HG03521 (cell line): ENCODE data around the gene ZBTB12.
"Not testable (repeated sequence)": the region's sequence is repeated elsewhere in the genome, so short reads cannot be mapped to it uniquely, and the experiment has no call there.

ENCODE experiments used
- ATAC-seq: cut with Tn5 transposase; IDR thresholded peaks from one replicate; pipeline ENCODE4 v1.9.1; 2021; ENCODE audit warnings: mild to moderate bottlenecking, moderate library complexity; ENCODE audit not compliant: unreplicated experiment

Gene ZBTB12

DNA sequence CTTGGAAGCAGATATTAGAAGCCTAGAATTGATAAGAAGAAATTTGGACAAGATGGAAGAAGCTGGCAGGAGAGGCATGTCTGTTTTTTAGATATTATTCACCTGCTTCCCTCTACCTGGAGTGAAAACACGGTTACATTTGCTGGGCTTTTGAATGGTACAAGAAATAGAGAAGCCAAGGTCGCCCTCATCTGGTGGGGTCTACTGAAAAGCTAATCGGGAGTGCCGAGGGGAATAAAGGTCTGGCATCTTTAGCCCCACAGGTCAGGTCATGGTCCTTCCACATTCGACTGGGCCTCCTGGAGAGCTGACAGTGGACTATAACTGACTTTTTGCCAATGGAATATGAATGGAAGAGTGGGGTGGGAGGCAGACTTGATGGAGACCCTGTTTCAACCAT lies 21.1 kb upstream of the ZBTB12 start:
- no peak for ATAC-seq

DNA sequence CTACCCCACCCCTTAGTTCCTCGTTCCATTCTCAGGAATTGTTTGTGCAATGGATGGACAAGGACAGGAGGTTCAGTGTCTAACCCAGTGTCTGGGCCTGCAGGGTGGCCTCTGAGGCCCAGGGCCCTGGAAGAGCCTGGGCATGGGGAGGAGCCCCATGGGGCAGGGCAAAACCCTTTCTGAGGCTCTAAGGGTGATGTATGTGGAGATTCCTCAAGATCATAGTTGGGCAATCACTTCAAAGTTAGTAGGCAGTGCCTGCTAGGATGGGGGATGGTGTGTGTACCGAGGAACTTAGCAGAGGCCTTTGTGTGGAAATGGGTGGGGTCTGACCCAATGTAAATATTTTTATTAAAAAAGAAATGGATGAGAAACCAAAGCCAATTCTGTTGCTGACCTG lies 18.9 kb upstream of the ZBTB12 start:
- no peak for ATAC-seq

DNA sequence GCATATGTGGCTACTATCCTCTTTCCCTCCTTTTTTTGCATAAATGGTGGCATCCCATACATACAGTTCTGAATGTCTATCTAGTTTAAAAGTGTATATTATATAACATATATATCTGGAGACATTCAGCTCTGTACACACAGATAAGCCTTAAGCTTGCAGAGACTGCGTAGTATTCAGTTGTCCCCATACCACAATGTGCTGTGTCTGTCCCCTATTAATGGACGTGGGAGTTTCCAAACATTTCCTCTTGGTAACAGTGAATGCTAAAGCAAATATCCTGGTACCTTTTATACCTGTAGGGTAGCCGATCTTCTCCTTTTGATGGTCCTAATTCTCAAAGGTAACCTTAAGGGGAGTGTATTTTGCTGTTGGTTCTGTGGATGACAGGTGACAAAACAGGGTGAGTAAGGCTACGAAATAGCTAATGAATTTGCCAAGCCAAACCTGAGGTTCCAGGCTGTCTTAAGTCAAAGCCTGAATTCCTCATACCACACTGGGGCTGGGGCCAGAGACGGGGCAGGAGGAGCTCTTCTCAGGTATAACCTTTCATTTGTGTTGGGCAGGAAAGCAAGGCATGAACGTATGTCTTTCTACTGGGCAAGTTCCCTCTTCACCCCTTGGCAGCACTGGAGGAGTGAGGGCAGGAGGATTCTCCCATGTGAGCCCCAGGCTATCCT lies 17.9 kb upstream of the ZBTB12 start:
- no peak for ATAC-seq

DNA sequence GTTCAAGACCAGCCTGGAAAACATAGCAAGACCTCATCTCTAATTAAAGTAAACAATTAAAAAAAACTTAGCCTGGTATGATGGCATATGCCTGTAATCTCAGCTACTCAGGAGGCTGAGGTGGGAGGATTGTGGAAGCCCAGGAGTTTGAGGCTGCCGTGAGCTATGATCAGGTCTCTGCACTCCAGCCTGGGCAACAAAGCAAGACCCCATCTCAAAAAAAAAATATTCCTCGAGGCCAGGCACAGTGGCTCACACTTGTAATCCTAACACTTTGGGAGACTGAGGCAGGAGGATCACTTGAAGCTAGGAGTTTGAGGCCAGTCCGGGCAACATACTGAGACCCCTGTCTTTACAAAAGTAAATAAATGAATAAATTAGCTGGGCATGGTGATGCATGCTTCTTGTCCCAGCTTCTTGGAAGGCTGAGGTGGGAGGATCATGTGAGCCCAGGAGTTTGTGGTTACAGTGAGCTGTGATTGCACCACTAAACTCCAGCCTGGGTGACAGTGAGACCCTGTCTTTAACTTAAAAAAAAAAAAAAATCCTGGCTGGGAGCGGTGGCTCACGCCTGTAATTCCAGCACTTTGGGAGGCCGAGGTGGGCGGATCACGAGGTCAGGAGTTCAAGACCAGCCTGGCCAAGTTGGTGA lies 16.3 kb upstream of the ZBTB12 start:
- no peak for ATAC-seq

DNA sequence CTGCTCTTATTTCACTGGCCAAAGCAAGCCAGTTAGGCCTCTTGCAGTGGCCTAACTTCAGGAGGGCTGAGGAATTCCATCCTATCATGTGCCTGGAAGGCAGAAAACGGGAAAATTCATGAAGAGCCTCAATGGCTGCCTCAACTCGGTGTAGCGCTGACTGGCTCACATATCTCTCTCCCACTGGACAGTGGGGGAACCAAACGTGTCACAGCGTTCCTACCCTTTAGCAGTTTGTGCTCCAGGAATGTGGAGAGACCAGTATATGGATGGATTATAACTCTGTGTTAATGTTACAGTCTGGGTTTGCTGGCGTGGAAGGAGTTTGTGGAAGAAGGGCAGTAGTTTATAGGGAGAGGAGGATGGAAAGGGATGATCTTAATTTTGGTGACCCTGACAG lies 13.9 kb upstream of the ZBTB12 start:
- ATAC-seq = no peak

DNA sequence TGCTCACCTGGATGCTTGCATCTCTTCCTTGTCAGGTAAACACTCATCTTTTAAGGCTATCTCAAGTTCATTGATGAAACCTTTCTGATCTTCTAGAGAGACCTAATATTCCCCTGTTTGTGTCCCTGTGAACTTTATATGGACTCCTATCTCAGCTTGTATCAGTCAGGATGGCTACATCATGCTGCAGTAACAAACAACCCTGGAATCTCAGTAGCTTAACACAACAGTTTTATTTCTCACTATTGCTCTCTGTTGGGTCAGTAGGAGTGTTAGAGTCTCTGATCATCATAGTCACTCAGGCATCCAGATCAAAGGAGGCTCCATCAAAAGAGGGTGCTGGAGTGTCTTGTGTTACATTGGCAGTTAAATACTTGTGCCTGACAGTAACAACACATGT lies 13.5 kb upstream of the ZBTB12 start:
- no peak for ATAC-seq

DNA sequence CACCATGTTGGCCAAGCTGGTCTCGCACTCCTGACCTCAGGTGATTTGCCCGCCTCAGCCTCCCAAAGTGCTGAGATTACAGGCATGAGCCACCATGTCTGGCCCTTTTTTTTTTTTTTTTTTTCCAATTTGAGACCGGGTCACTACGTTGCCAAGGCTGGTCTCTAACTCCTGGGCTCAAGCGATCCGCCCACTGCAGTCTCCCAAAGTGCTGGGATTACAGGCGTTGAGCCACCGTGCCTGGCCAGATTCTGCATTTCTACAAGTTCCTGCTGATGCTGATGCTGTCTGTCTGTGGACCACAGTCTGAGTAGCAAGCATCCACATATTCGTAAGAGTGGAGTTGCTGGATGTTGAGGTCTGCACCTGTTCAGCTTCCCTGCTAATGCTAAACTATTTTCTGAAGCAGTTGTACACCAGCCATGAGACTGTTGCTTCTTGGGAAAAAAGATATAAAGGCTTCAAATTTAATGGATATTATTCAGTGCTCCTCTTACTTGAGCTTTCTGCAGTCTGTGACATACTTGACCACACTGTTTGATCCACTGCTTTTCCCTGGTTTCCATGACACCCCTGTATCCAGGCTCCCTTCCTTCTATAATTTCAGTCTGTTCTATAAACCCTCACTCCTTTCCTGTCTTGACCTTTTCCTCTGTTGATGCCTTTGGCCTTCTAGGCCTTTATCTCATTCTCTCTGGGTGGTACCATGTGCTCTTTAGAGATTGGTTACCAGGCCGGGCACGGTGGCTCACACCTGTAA lies 10.1 kb upstream of the ZBTB12 start:
- ATAC-seq = no peak

DNA sequence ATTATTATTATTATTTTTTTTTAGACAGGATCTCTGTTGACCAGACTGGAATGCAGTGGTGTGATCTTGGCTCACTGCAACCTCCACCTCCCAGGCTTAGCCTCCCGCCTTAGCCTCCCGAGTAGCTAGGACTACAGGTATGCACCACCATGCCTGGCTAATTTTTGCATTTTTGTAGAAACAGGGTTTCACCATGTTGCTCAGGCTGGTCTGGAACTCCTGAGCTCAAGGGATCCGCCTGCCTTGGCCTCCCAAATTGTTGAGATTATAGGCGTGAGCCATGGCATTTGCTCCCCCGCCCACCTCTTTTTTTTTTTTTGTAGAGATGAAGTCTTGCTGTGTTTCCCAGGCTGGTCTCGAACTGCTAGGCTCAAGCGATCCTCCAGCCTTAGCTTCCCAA lies 7.4 kb upstream of the ZBTB12 start:
- ATAC-seq = not testable (repeated sequence)

DNA sequence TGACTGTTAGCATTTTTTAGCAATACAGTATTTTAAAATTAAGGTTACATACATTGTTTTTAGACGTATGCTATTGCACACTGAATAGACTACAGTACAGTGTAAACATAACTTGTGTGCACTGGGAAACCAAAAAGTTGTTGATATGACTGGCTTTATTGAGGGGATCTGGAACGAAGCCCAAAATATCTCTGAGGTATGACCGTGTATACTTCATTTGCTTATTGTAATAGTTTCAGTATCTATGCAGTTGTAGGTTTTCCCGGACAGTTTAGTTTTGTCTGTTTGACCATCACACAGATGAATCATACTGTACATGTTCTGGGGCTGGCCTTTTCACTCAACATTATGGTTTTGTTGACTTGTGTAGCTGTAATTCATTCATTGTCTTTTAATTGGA lies 6.9 kb upstream of the ZBTB12 start:
- peak; percentile 80 for ATAC-seq

DNA sequence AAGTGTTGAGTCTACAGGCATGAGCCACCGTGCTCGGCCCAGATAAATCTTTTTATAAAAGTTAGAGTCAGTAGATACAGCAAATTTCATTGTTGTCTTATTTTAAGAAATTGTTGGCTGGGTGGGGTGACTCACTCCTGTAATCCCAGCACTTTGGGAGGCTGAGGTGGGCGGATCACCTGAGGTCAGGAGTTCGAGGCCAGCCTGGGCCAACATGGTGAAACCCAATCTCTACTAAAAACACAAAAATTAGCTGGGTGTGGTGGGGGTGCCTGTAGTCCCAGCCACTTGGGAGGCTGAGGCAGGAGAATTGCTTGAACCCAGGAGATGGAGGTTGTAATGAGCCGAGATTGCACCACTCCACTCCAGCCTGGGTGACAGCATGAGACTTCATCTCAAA lies 6.4 kb upstream of the ZBTB12 start:
- not testable (repeated sequence) for ATAC-seq

DNA sequence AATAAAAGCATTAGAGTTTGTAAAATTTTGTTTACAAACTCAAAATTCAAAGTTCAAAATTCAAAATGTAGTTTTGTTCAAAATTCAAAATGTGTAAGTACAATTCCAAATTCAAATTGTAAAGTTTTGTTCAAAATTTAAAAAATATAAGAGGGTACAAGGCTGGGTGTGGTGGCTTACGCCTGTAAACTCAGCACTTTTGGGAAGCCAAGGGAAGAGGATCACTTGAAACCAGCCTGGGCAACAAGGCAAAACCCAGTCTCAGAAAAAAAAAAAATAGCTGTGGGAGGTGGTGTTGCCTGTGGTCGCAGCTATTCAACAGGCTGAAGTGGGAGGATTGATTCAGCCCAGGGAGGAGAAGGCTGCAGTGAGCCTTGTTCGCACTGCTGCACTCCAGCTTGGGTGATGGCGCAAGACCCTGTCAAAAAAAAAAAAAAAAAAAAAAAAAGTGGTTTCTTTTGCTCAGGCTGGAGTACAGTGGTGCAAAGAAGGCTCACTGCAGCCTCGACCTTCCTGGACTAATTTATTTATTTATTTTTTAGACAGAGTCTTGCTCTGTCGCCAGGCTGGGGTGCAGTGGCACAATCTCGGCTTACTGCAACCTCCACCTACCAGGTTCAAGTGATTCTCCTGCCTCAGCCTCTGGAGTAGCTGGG lies 5.4 kb upstream of the ZBTB12 start:
- no peak for ATAC-seq

DNA sequence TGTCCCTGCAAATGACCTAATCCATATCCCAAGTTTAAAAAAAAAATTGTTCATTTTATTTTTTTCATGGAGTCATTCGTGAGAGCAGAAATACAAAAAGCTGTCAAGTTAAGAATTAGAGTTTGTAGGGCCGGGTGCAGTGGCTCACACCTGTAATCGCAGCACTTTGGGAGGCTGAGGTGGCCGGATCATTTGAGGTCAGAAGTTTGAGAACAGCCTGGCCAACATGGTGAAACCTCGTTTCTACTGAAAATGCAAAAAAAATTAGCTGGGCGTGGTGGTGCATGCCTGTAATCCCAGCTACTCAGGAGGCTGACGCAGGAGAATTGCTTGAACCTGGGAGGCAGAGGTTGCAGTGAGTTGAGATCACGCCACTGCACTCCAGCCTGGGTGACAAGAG lies 4.8 kb upstream of the ZBTB12 start:
- not testable (repeated sequence) for ATAC-seq

DNA sequence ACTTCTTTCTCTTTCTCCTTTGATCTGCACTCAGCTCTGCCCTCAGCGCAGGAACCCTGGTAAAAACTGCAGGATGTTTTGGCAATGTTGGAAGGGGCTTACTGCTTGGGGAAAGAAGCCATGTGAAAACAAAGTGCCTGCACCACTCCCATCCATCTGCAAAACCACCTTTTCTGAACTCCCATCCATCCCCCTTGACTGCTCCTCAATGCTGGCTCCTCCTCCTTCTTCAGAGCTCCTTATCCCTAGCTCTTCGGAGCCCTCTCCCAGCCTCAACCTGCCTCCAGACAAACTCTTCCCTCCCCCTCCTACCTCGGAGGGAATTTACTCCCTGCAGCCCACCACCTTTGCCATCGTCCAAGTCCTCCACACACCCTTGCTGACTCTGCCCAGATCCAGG lies 4.2 kb upstream of the ZBTB12 start:
- no peak for ATAC-seq

DNA sequence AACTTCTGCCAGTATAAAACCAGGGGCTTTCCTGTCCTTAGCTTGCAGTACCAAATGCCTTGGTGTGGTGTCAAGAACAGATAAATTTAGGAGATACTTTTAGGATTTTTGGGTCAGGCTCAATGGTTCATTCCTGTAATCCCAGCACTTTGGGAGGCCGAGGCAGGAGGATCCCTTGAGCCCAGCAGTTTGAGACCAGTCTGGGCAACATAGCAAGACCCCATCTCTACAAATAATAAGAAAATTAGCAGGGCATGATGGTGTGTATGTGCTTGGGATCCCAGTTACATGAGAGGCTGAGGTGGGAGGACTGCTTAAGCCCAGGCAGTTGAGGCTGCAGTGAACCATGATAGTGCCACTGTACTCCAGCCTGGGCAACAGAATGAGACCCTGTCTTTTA lies 3.2 kb upstream of the ZBTB12 start:
- ATAC-seq = no peak

DNA sequence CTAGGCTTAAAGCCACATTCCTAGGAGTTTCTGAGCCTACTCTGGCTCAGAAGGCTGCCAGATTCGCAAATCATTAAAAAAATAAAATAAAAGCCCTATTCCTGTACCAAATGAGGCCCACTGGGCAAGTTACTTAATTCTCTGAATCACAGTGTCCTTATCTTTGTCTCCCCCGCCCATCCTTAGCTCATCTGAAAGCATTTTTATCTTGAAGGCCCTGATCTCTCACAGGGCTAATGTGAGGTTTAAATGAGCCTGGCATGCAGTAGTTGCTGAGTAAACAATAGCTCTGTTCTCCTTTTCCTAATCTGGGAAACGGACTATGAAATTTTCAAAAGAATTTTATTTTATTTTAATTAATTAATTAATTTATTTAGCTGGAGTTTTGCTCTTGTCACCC lies 2.1 kb upstream of the ZBTB12 start:
- ATAC-seq = no peak

DNA sequence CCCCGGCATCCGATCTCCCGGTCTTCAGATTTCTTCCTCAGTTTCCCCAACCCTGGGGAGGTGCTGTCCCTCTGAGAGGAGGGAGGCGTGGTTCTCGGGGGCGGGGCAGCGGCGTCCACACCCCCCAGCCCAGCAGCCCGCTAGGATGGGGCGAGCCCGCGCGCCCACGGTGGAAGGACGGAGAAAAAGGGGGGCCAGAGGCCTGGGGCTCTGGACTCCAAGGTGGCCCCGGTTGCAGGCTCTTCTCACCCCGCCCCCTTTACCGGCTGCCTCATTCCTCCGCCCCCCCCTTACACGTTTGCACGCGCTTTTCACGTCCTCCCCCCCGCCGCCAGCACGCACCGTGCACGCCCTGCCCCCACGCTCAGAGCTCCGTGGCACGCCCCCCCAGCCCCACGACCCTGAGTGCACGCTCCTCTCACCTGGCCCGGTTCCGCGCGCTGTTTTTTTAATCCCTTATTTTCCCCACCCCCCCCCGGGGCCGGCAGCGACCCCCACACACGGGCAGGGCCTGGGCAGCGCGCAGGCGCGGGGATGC lies 402 bp downstream of the ZBTB12 start:
- ATAC-seq = no peak

DNA sequence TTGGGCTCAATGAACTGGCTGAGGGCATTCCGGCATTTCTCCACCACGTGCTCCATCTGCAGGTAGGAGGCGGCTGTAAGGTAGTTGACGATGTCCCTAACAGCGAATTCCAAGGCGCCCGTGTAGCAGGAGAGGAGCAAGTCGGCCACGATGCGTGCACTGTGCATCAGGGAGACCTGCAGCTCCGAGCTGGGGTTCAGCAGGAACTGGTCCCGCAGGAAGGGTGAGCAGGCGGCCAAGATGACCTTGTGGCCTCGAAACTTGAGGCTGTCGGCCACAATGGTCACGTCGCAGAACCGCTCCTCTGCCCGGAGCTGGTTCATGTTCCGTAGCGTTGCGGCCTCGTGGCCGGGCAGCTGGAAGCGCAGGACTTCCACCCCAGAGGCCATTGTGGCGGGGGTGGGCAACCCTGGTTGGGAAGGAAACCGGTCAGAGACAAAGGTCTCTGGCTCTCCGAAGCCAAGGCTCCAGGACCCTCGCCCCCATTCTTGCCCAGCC lies 920 bp downstream of the ZBTB12 start:
- no peak for ATAC-seq

DNA sequence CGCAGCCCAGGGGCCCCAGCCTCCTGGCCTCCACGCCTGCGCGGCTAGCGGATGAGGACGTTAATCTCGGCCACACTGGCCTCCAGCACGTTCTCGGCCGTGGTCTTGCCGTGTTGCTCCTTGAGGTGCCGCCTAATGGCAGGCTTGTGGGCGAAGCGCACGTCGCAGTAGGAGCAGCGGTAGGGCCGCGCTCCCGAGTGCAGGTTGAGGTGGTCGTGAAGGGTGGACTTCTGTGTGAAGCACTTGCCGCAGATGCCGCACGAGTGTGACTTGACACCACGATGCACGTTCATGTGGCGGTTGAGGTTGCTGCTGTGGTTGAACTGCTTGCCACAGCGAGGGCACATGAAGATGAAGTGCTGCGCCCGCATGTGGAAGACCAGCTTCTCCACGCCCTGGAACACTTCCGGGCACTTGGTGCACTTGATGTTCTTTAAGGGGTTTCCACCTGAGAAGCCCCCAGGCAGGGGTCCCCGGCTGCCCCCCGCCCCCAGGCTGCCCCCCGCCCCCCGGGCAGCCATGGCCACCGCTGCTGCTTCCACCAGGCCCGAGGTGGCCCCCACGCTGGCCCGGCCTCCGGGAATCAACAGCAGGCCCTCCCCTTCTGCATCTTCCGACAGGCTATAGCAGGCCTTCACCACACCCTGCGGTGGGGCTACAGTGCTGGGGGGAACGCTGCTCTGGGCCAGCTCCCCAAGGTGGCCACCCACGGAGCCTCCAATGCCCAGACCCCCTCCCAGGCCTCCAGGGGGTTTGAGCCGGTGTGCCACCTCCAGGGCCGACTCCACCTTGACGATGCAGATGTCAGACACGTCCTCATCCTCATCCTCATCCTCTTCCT lies 1.8 kb downstream of the ZBTB12 start:
- no peak for ATAC-seq

DNA sequence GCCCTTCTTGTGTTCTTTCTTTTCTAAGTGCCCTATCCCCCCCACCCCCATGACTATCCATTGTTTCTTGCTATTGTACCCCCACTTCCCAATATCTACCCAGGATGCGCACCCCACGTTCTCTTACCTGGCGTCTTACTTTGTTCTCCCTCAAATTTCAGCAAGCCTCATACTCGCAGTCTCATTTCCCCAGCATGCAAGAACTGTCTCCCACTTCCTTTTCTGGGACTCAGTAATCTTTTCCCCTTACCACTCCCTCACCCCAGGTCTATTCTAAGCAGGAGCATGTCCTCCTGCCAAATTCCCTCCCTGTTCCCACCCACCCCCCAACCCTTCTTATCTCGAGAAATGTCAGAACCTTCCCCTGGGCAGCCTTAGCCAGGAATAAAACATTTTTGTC lies 2.7 kb downstream of the ZBTB12 start:
- ATAC-seq = no peak

DNA sequence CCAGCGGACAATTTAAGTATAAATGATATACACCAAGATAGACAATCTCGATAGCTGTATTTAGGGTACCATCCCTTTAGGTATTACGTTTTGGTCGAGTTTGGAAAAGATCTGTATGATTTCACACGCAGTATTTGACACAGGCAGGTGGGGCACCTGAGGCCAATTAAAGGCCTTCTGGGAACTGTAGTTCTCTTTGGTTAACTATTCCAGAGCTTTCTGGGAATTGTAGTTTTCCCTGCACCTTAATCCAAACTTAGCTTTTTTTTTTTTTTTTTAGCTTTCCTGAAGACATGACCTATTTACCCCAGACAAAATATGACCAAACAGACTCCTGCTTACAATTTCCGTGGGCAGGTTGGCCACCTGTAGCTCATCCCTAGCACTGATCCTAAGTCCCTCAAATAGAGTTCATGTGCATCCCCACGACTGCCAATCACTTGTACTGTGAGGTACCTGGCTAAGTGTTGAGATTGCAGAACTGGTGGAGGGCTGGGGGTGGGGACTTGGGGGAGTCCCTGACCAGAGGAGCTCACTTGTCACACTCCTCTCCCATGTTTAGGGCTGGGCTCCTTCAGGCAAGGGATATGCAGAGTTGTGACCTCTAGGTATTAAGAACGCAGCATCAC lies 3.4 kb downstream of the ZBTB12 start:
- no peak for ATAC-seq
